Mesenchymal stem cell (in vitro differentiated cells and primary cell): ENCODE data around the gene NFATC2.
"Not testable (repeated sequence)": the region's sequence is repeated elsewhere in the genome, so short reads cannot be mapped to it uniquely, and the experiment has no call there.

Source experiments
- DNase-seq: peaks from one replicate; pipeline ENCODE4 v3.0.0-alpha.2; 2013
- H2AFZ ChIP-seq: one replicate; pipeline ENCODE4 v1.6.1; 2013; ENCODE audit warnings: low read depth, mild to moderate bottlenecking, control low read depth, inconsistent platforms, low read length, moderate library complexity
- H2AK5ac ChIP-seq: 2 replicates; pipeline ENCODE4 v1.6.1; 2013; ENCODE audit warnings: low read length, moderate library complexity, mild to moderate bottlenecking, inconsistent platforms; ENCODE audit not compliant: severe bottlenecking
- H2BK120ac ChIP-seq: one replicate; pipeline ENCODE4 v1.6.1; 2013; ENCODE audit warnings: low read depth, mild to moderate bottlenecking, inconsistent platforms, low read length, moderate library complexity
- H2BK12ac ChIP-seq, 2 experiments: one replicate each; pipeline ENCODE4 v1.6.1; 2013; ENCODE audit warnings: inconsistent platforms in 2 of 2, low read length in 2 of 2, mild to moderate bottlenecking in 2 of 2, moderate library complexity in 2 of 2, control low read depth in 1 of 2
- H2BK15ac ChIP-seq: one replicate; pipeline ENCODE4 v1.6.1; 2013; ENCODE audit warnings: mild to moderate bottlenecking, low read depth, inconsistent platforms; ENCODE audit not compliant: poor library complexity, severe bottlenecking
- H2BK5ac ChIP-seq: 2 replicates; pipeline ENCODE4 v1.6.1; 2013; ENCODE audit warnings: low read depth, mild to moderate bottlenecking, low read length, control low read depth, inconsistent platforms; ENCODE audit not compliant: poor library complexity, severe bottlenecking
- H3K14ac ChIP-seq, 2 experiments: one replicate each; pipeline ENCODE4 v1.6.1; 2013; ENCODE audit warnings: inconsistent platforms in 2 of 2, low read length in 2 of 2, control low read depth in 1 of 2, mild to moderate bottlenecking in 1 of 2, moderate library complexity in 1 of 2
- H3K18ac ChIP-seq, 2 experiments: one replicate each; pipeline ENCODE4 v1.6.1; 2013; ENCODE audit warnings: inconsistent platforms in 2 of 2, low read length in 2 of 2, control low read depth in 1 of 2, low read depth in 1 of 2, mild to moderate bottlenecking in 1 of 2
- H3K23ac ChIP-seq, 2 experiments: one replicate each; pipeline ENCODE4 v1.6.1; 2013; ENCODE audit warnings: inconsistent platforms in 2 of 2, low read length in 2 of 2, mild to moderate bottlenecking in 2 of 2, moderate library complexity in 2 of 2, control low read depth in 1 of 2
- H3K27ac ChIP-seq: 2 replicates; pipeline ENCODE4 v1.5.1; 2013; ENCODE audit warnings: mild to moderate bottlenecking, moderate library complexity, low read length, control low read depth, inconsistent platforms; ENCODE audit not compliant: poor library complexity, severe bottlenecking
- H3K27me3 ChIP-seq, 2 experiments: 2 replicates each; pipeline versions ENCODE4 v1.6.1 to v1.7.0; 2013; ENCODE audit warnings: low read length in 2 of 2, mild to moderate bottlenecking in 2 of 2, moderate library complexity in 2 of 2, control low read depth in 1 of 2, inconsistent platforms in 1 of 2; ENCODE audit not compliant: control insufficient read depth in 1 of 2, insufficient read depth in 1 of 2
- H3K36me3 ChIP-seq, 2 experiments: 2 replicates each; pipeline versions ENCODE4 v1.6.1 to v1.7.0; 2013; ENCODE audit warnings: low read length in 2 of 2, control low read depth in 1 of 2, inconsistent platforms in 1 of 2, low read depth in 1 of 2, mild to moderate bottlenecking in 1 of 2; ENCODE audit not compliant: insufficient read depth in 2 of 2, control insufficient read depth in 1 of 2
- H3K4ac ChIP-seq, 2 experiments: one replicate each; pipeline ENCODE4 v1.6.1; 2013; ENCODE audit warnings: inconsistent platforms in 2 of 2, low read length in 2 of 2, mild to moderate bottlenecking in 2 of 2, moderate library complexity in 2 of 2, control low read depth in 1 of 2, low read depth in 1 of 2
- H3K4me1 ChIP-seq: 2 replicates; pipeline ENCODE4 v1.6.1; 2013; ENCODE audit warnings: low read depth, low read length, control low read depth; ENCODE audit not compliant: control insufficient read depth, insufficient read depth
- H3K4me2 ChIP-seq: 2 replicates; pipeline ENCODE4 v1.6.1; 2013; ENCODE audit warnings: low read length, mild to moderate bottlenecking, inconsistent platforms; ENCODE audit not compliant: poor library complexity, severe bottlenecking
- H3K4me3 ChIP-seq, 2 experiments: 2 replicates each; pipeline versions ENCODE4 v1.5.1 to v1.7.0; 2013; ENCODE audit warnings: low read length in 2 of 2, mild to moderate bottlenecking in 2 of 2, control low read depth in 1 of 2, low read depth in 1 of 2; ENCODE audit not compliant: insufficient read depth in 1 of 2
- H3K79me1 ChIP-seq: replicated peaks from 2 replicates; pipeline ENCODE4 v1.6.1; 2013; ENCODE audit warnings: mild to moderate bottlenecking, control low read depth, low read length, inconsistent platforms; ENCODE audit not compliant: poor library complexity, severe bottlenecking
- H3K9ac ChIP-seq: 2 replicates; pipeline ENCODE4 v1.7.0; 2013; ENCODE audit warnings: mild to moderate bottlenecking, low read length, moderate library complexity
- H3K9me3 ChIP-seq: 2 replicates; pipeline ENCODE4 v1.7.0; 2013; ENCODE audit warnings: mild to moderate bottlenecking, low read length; ENCODE audit not compliant: control insufficient read depth
- H4K8ac ChIP-seq: one replicate; pipeline ENCODE4 v1.6.1; 2013; ENCODE audit warnings: inconsistent platforms, mild to moderate bottlenecking, low read length, moderate library complexity
- H4K91ac ChIP-seq: one replicate; pipeline ENCODE4 v1.6.1; 2013; ENCODE audit warnings: mild to moderate bottlenecking, low read length, inconsistent platforms
- whole genome bisulfite sequencing: methylation state at CpG from one replicate; pipeline ENCODE4 v1.1.7; 2013; ENCODE audit warnings: mixed read lengths; 5-methylcytosine and 5-hydroxymethylcytosine counted together

Gene NFATC2

GRCh38 chr20:51568533-51568932 lies 26.0 kb upstream of the NFATC2 start:
- not testable (repeated sequence) for H2AK5ac ChIP-seq, H2BK120ac ChIP-seq, H2AFZ ChIP-seq, H3K18ac ChIP-seq, DNase-seq, H3K14ac ChIP-seq, H3K27ac ChIP-seq, H3K4me1 ChIP-seq, H3K36me3 ChIP-seq, H4K91ac ChIP-seq, H3K4me2 ChIP-seq, H3K23ac ChIP-seq, H3K79me1 ChIP-seq, H4K8ac ChIP-seq, H3K9me3 ChIP-seq, H2BK15ac ChIP-seq, H3K4ac ChIP-seq, H2BK12ac ChIP-seq, H3K4me3 ChIP-seq, H2BK5ac ChIP-seq, H3K9ac ChIP-seq
- peaks cover 15 to 27% of the 10 kb centered on the region in 2 experiments for H3K27me3 ChIP-seq
- 100% methylated on average over 1 of the region's 3 CpGs for WGBS

- Histone ChIP-seq H2BK15ac (peak overlapping the region; percentile 30), H2BK12ac (no peak overlapping the region), H3K36me3 (no peaks in the 10 kb centered on the region), H3K14ac (no peak overlapping the region), H3K4me1 (peaks cover 12% of the 10 kb centered on the region), H3K9ac (no peak overlapping the region), H4K8ac (no peak overlapping the region), H2AFZ (no peak overlapping the region), H3K4me2 (no peak overlapping the region), H2BK5ac (no peak overlapping the region), H4K91ac (no peak overlapping the region), H3K4me3 (no peak overlapping the region), H2AK5ac (no peak overlapping the region), H3K79me1 (no peaks in the 10 kb centered on the region), H2BK120ac (no peak overlapping the region), H3K4ac (no peak overlapping the region), H3K27ac (no peak overlapping the region), H3K23ac (no peak overlapping the region), H3K18ac (no peak overlapping the region), H3K27me3 (peaks cover 15 to 27% of the 10 kb centered on the region in 2 experiments), H3K9me3 (no peaks in the 10 kb centered on the region)
- DNase-seq: no peak
- 77% methylated on average over 5 of the region's 5 CpGs for whole genome bisulfite sequencing
Observed at GRCh38 chr20:51567622-51568021, 25.1 kb upstream of the NFATC2 start.

DNA sequence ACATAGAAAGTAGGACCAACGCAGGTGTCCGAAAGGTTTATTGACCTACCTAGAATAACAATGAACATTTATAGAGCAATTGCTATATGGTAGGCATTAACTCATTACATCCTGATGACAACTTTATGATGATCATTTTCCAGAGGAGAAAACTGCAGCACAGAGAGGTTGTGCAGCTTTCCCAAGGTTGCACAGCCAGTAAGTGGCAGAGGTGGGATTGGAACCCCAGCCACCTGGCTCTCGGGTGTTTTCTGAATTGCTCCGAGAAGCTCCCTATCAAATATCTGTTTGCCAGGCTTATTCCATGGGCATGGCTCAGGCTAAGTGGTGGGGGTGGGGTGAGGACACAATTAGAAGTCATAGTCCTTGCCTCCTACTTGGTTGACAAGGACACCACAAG lies 24.1 kb upstream of the NFATC2 start:
- peaks cover 15 to 27% of the 10 kb centered on the region in 2 experiments for H3K27me3 ChIP-seq
- H3K4me1 ChIP-seq: peaks cover 18% of the 10 kb centered on the region
- H4K8ac ChIP-seq: no peak overlapping the region
- no peak overlapping the region for H2BK120ac ChIP-seq
- no peak overlapping the region for H3K9ac ChIP-seq
- H3K4ac ChIP-seq: no peak overlapping the region
- no peak overlapping the region for H2AFZ ChIP-seq
- no peak overlapping the region for H3K4me2 ChIP-seq
- H3K18ac ChIP-seq: no peak overlapping the region
- no peak overlapping the region for H3K4me3 ChIP-seq
- H3K14ac ChIP-seq: no peak overlapping the region
- no peaks in the 10 kb centered on the region for H3K9me3 ChIP-seq
- no peaks in the 10 kb centered on the region for H3K79me1 ChIP-seq
- H3K36me3 ChIP-seq: no peaks in the 10 kb centered on the region
- H4K91ac ChIP-seq: no peak overlapping the region
- no peak overlapping the region for H3K27ac ChIP-seq
- no peak overlapping the region for H3K23ac ChIP-seq
- H2BK12ac ChIP-seq: no peak overlapping the region
- H2AK5ac ChIP-seq: no peak overlapping the region
- H2BK15ac ChIP-seq: no peak overlapping the region
- no peak overlapping the region for H2BK5ac ChIP-seq
- 88% methylated on average over 2 of the region's 4 CpGs for WGBS
- DNase-seq: no peak

GRCh38 chr20:51565298-51566144 lies 23.0 kb upstream of the NFATC2 start:
- WGBS: 78% methylated on average over 13 of the region's 14 CpGs
- no peak overlapping the region for H3K23ac ChIP-seq
- H3K27me3 ChIP-seq: peaks cover 20 to 24% of the 10 kb centered on the region in 2 experiments
- no peak overlapping the region for H4K8ac ChIP-seq
- H3K18ac ChIP-seq: no peak overlapping the region
- H3K4me1 ChIP-seq: peaks cover 20% of the 10 kb centered on the region
- H3K36me3 ChIP-seq: no peaks in the 10 kb centered on the region
- no peak overlapping the region for H3K4ac ChIP-seq
- no peak overlapping the region for H2BK5ac ChIP-seq
- no peak overlapping the region for H3K4me2 ChIP-seq
- H3K9ac ChIP-seq: peak overlapping the region; percentile 66
- H2AK5ac ChIP-seq: no peak overlapping the region
- H3K27ac ChIP-seq: no peak overlapping the region
- no peaks in the 10 kb centered on the region for H3K79me1 ChIP-seq
- no peak overlapping the region for H3K14ac ChIP-seq
- H3K9me3 ChIP-seq: no peaks in the 10 kb centered on the region
- DNase-seq: no peak
- no peak overlapping the region for H2BK15ac ChIP-seq
- peak overlapping the region in 1 of 2 experiments; percentile 15 for H2BK12ac ChIP-seq
- no peak overlapping the region for H2BK120ac ChIP-seq
- H4K91ac ChIP-seq: no peak overlapping the region
- no peak overlapping the region for H2AFZ ChIP-seq
- peak overlapping the region in 1 of 2 experiments; percentile 53 for H3K4me3 ChIP-seq
